Ishikawa (cell line): ENCODE results near the gene ZNF839.

Experiments
- CEBPB ChIP-seq: IDR thresholded peaks from 2 replicates; pipeline ENCODE4 v1.6.1; 2012
- CREB1 ChIP-seq: IDR thresholded peaks from 2 replicates; pipeline ENCODE4 v1.6.1; 2012; ENCODE audit warnings: low read depth
- EGR1 ChIP-seq: IDR thresholded peaks from 2 replicates; pipeline ENCODE4 v1.6.1; 2012
- EP300 ChIP-seq: IDR thresholded peaks from 2 replicates; pipeline ENCODE4 v1.6.1; 2012; ENCODE audit warnings: borderline replicate concordance
- FOXM1 ChIP-seq: IDR thresholded peaks from 2 replicates; pipeline ENCODE4 v1.6.1; 2012; ENCODE audit warnings: low read depth, borderline replicate concordance
- MAX ChIP-seq: IDR thresholded peaks from 2 replicates; pipeline ENCODE4 v1.6.1; 2012
- NFIC ChIP-seq: IDR thresholded peaks from 2 replicates; pipeline ENCODE4 v1.6.1; 2012
- RAD21 ChIP-seq: IDR thresholded peaks from 2 replicates; pipeline ENCODE4 v1.6.1; 2012; ENCODE audit warnings: low read depth
- REST ChIP-seq: IDR thresholded peaks from 2 replicates; pipeline ENCODE4 v1.6.1; 2012; ENCODE audit warnings: low read depth, mild to moderate bottlenecking
- TAF1 ChIP-seq: IDR thresholded peaks from 2 replicates; pipeline ENCODE4 v1.6.1; 2012; ENCODE audit warnings: low read depth, mild to moderate bottlenecking
- TCF12 ChIP-seq: IDR thresholded peaks from 2 replicates; pipeline ENCODE4 v1.6.1; 2012; ENCODE audit warnings: low read depth
- TEAD4 ChIP-seq: IDR thresholded peaks from 2 replicates; pipeline ENCODE4 v1.6.1; 2012
- YY1 ChIP-seq: IDR thresholded peaks from 2 replicates; pipeline ENCODE4 v1.6.1; 2012; ENCODE audit warnings: low read depth
- ZBTB7A ChIP-seq: IDR thresholded peaks from 2 replicates; pipeline ENCODE4 v1.6.1; 2012; ENCODE audit warnings: low read depth
- TF ChIP-seq, protein P1 (sequence below): IDR thresholded peaks from 2 replicates; pipeline ENCODE4 v1.6.1; 2012

ZNF839 gene

GRCh38 chr14:102348376-102348775, 28.8 kb downstream of the ZNF839 start:
- no peak for TF ChIP-seq ZBTB7A
- no peak for TF ChIP-seq TAF1
- no peak for TF ChIP-seq MAX

GRCh38 chr14:102351023-102351422, 31.5 kb downstream of the ZNF839 start:
- TF ChIP-seq FOXM1, result no peak
- no peak for TF ChIP-seq CREB1
- no peak for TF ChIP-seq EGR1
- no peak for TF ChIP-seq NFIC
- TF ChIP-seq, protein P1, sequence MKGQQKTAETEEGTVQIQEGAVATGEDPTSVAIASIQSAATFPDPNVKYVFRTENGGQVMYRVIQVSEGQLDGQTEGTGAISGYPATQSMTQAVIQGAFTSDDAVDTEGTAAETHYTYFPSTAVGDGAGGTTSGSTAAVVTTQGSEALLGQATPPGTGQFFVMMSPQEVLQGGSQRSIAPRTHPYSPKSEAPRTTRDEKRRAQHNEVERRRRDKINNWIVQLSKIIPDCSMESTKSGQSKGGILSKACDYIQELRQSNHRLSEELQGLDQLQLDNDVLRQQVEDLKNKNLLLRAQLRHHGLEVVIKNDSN, result no peak
- TF ChIP-seq CEBPB, result no peak
- no peak for TF ChIP-seq EP300
- no peak for TF ChIP-seq TAF1
- TF ChIP-seq RAD21, result no peak
- TF ChIP-seq REST, result no peak
- no peak for TF ChIP-seq MAX
- no peak for TF ChIP-seq ZBTB7A
- no peak for TF ChIP-seq TEAD4
- TF ChIP-seq YY1, result no peak
- TF ChIP-seq TCF12, result no peak

- no peak for TF ChIP-seq ZBTB7A
- no peak for TF ChIP-seq YY1
- TF ChIP-seq FOXM1, result no peak
- no peak for TF ChIP-seq NFIC
- no peak for TF ChIP-seq CEBPB
- no peak for TF ChIP-seq EP300
- no peak for TF ChIP-seq TEAD4
- no peak for TF ChIP-seq RAD21
- no peak for TF ChIP-seq REST
- no peak for TF ChIP-seq CREB1
- TF ChIP-seq TAF1, result no peak
- no peak for TF ChIP-seq EGR1
These were observed 32.7 kb downstream of the ZNF839 start for GRCh38 chr14:102352213-102352612.

GRCh38 chr14:102353126-102353619, 33.6 kb downstream of the ZNF839 start:
- no peak for TF ChIP-seq RAD21
- TF ChIP-seq TEAD4, result no peak
- no peak for TF ChIP-seq CEBPB
- no peak for TF ChIP-seq MAX
- TF ChIP-seq TCF12, result no peak

GRCh38 chr14:102356280-102356679, 36.7 kb downstream of the ZNF839 start:
- TF ChIP-seq TCF12 (no peak), MAX (no peak), CEBPB (no peak), RAD21 (no peak), EP300 (no peak), YY1 (no peak), TEAD4 (no peak), CREB1 (no peak), NFIC (no peak), TAF1 (no peak), EGR1 (no peak), FOXM1 (no peak), ZBTB7A (no peak), REST (no peak)
- TF ChIP-seq, protein P1, result no peak
